MM.1S (cell line): Measurements from ENCODE around the gene HEATR1.

Experiments
- CTCF ChIP-seq: fragments of 300-600 bp; sonication (generic); IDR thresholded peaks from 2 replicates; pipeline ENCODE4 v1.5.1; 2016; ENCODE audit warnings: antibody characterized with exemption, low read length, mixed read lengths
- EZH2 ChIP-seq: fragments of 300-600 bp; sonication (generic); optimal IDR thresholded peaks from 2 replicates; pipeline ENCODE3; 2017; ENCODE audit warnings: low read depth, mild to moderate bottlenecking, antibody characterized with exemption, low read length, mixed read lengths

DNA sequence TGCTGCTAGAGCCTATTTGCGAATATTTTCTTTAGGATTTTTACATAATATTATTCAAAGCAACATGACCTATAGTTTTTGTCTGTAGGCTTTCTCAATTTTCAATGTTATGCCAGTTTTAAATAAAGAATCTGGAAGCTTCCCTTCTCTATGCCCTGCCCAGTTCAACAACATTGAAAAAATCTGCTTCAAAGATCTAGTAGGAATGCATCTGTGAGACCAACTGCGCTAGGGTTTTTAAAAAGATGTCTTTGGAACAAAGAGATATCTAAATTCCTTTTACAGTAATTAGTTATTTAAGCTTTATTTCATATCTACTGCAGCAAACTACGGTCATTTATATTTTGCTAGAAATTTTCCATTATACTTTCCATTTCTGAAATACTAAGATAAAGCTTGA is 25.7 kb downstream of the HEATR1 start:
- TF ChIP-seq CTCF (no peak), EZH2 (no peak)
